Right forelimb (tissue), 1 donor: ENCODE measurements around the gene MAP7D2.

Experiments used
- DNase-seq: peaks from one replicate; pipeline ENCODE4 v3.0.0-alpha.2; 2018

The MAP7D2 gene

GRCh38 chrX:20037186-20037585 is 79.5 kb downstream of the MAP7D2 start:
- DNase-seq: no peak

- no peak for DNase-seq
These were observed 84.5 kb downstream of the MAP7D2 start for GRCh38 chrX:20032201-20032600.

- DNase-seq: no peak
These were observed 87.0 kb downstream of the MAP7D2 start for GRCh38 chrX:20029728-20030127.

GRCh38 chrX:20028588-20028987 is 88.1 kb downstream of the MAP7D2 start:
- no peak for DNase-seq

GRCh38 chrX:20026278-20026677 is 90.4 kb downstream of the MAP7D2 start:
- no peak for DNase-seq

- DNase-seq: no peak
These were observed 96.9 kb downstream of the MAP7D2 start for GRCh38 chrX:20019672-20020365.

- DNase-seq: no peak
These were observed 100.1 kb downstream of the MAP7D2 start for GRCh38 chrX:20016616-20016945.

- no peak for DNase-seq
These were observed 100.6 kb downstream of the MAP7D2 start for GRCh38 chrX:20015945-20016615.

- no peak for DNase-seq
These were observed 101.3 kb downstream of the MAP7D2 start for GRCh38 chrX:20015422-20015821.

GRCh38 chrX:20011608-20012007 is 105.1 kb downstream of the MAP7D2 start:
- DNase-seq: no peak

- no peak for DNase-seq
These were observed 108.6 kb downstream of the MAP7D2 start for GRCh38 chrX:20007962-20008622.

- no peak for DNase-seq
These were observed 110.8 kb downstream of the MAP7D2 start for GRCh38 chrX:20005883-20006282.

- DNase-seq: no peak
These were observed 115.1 kb downstream of the MAP7D2 start for GRCh38 chrX:20001588-20001987.

- DNase-seq: no peak
These were observed 125.4 kb downstream of the MAP7D2 start for GRCh38 chrX:19991350-19991718.

GRCh38 chrX:19990556-19991349 is 126.0 kb downstream of the MAP7D2 start, which contains the start of gene BCLAF3:
BCLAF3 (minus strand) TSS chrX:19991061; CDS start chrX:19970264, 20,797 bp downstream.
- DNase-seq: peak; percentile 91

GRCh38 chrX:19990151-19990555 is 126.6 kb downstream of the MAP7D2 start:
- no peak for DNase-seq

- DNase-seq: no peak
These were observed 128.9 kb downstream of the MAP7D2 start for GRCh38 chrX:19987856-19988255.

- DNase-seq: no peak
These were observed 130.2 kb downstream of the MAP7D2 start for GRCh38 chrX:19986531-19986930.

- DNase-seq: no peak
These were observed 134.8 kb downstream of the MAP7D2 start for GRCh38 chrX:19981947-19982346.

- DNase-seq: no peak
These were observed 140.9 kb downstream of the MAP7D2 start for GRCh38 chrX:19975845-19976244.

GRCh38 chrX:19972984-19973383 is 143.7 kb downstream of the MAP7D2 start:
- no peak for DNase-seq

- DNase-seq: no peak
These were observed 148.4 kb downstream of the MAP7D2 start for GRCh38 chrX:19968276-19968675.

GRCh38 chrX:19966056-19966455 is 150.7 kb downstream of the MAP7D2 start:
- no peak for DNase-seq
